ENCODE data around the gene MRC2.

MRC2 gene

DNA sequence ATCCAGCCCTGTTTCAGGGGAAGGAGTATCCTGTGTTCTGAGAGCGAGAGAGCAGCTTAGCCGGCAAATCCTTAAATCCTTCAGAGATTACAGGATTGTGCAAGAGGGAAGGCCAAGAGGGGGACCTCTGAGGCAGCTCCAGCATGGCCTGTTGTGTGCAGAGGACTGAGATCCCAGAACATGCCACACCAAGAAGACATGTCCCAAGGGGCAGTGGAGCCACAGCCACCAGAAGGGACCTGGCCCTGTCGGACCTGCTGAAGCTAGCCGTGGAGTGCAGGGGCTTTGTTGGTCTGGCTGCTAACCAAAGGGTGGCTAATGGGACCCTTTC, 1.6 kb upstream of the MRC2 start:
- TF ChIP-seq GABPA (IDR thresholded peaks at IDR 0.05; ENCODE audit: low read depth), result no peak
- TF ChIP-seq, protein P1, sequence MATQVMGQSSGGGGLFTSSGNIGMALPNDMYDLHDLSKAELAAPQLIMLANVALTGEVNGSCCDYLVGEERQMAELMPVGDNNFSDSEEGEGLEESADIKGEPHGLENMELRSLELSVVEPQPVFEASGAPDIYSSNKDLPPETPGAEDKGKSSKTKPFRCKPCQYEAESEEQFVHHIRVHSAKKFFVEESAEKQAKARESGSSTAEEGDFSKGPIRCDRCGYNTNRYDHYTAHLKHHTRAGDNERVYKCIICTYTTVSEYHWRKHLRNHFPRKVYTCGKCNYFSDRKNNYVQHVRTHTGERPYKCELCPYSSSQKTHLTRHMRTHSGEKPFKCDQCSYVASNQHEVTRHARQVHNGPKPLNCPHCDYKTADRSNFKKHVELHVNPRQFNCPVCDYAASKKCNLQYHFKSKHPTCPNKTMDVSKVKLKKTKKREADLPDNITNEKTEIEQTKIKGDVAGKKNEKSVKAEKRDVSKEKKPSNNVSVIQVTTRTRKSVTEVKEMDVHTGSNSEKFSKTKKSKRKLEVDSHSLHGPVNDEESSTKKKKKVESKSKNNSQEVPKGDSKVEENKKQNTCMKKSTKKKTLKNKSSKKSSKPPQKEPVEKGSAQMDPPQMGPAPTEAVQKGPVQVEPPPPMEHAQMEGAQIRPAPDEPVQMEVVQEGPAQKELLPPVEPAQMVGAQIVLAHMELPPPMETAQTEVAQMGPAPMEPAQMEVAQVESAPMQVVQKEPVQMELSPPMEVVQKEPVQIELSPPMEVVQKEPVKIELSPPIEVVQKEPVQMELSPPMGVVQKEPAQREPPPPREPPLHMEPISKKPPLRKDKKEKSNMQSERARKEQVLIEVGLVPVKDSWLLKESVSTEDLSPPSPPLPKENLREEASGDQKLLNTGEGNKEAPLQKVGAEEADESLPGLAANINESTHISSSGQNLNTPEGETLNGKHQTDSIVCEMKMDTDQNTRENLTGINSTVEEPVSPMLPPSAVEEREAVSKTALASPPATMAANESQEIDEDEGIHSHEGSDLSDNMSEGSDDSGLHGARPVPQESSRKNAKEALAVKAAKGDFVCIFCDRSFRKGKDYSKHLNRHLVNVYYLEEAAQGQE (IDR thresholded peaks at IDR 0.05; ENCODE audit: insufficient replicate concordance, low read depth), result no peak
- TF ChIP-seq, protein P2, sequence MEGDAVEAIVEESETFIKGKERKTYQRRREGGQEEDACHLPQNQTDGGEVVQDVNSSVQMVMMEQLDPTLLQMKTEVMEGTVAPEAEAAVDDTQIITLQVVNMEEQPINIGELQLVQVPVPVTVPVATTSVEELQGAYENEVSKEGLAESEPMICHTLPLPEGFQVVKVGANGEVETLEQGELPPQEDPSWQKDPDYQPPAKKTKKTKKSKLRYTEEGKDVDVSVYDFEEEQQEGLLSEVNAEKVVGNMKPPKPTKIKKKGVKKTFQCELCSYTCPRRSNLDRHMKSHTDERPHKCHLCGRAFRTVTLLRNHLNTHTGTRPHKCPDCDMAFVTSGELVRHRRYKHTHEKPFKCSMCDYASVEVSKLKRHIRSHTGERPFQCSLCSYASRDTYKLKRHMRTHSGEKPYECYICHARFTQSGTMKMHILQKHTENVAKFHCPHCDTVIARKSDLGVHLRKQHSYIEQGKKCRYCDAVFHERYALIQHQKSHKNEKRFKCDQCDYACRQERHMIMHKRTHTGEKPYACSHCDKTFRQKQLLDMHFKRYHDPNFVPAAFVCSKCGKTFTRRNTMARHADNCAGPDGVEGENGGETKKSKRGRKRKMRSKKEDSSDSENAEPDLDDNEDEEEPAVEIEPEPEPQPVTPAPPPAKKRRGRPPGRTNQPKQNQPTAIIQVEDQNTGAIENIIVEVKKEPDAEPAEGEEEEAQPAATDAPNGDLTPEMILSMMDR (IDR thresholded peaks at IDR 0.05; ENCODE audit: insufficient read depth, low read length), result no peak
- TF ChIP-seq POLR2AphosphoS5 (IDR thresholded peaks at IDR 0.05; ENCODE audit: low read depth), result no peak
- TF ChIP-seq SPI1 (IDR thresholded peaks at IDR 0.05; ENCODE audit: borderline replicate concordance, low read depth), result no peak
- DNase-seq (ENCODE audit: low read depth in 1 of 2, low spot score in 1 of 2), result no peak
- Histone ChIP-seq H3K4me3 (replicated peaks; ENCODE audit: insufficient read depth, low read length) (no peak overlapping the region), H3K27ac (replicated peaks) (no peak overlapping the region), H3K27me3 (ENCODE audit: insufficient read depth, poor library complexity, severe bottlenecking) (no peaks in the 10 kb centered on the region)

DNA sequence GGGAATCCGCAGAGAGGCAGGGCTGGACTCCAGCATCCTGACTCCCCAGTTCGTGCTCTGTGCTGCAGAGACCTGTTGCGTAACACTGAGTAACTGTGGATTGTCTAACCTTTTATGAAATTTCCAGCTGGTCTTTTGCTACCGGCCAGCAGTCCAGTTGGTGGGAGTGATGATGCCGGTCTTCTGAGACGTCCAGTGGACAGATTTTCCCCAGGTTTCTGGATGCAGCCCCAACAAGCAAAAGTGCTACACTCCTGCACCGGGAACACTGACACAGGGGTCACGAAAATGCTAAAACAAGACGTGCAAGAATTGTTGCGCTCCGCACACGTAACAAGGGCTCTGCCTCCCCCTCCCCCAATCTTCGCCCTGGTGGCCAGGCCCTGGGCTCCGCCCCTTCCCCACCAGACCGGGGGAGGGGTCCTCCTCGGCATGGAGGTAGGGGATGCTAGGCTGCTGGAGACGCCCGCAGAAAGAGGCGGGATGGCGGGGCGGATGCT, 701 bp upstream of the MRC2 start:
- Histone ChIP-seq H3K27me3 (ENCODE audit: insufficient read depth, poor library complexity, severe bottlenecking) (no peaks in the 10 kb centered on the region), H3K27ac (replicated peaks) (peak overlapping the region; percentile 75), H3K4me3 (replicated peaks; ENCODE audit: insufficient read depth, low read length) (peak overlapping the region; percentile 68)
- peak; percentile 53 to 74 for DNase-seq (ENCODE audit: low read depth in 1 of 2, low spot score in 1 of 2)
- TF ChIP-seq SPI1 (IDR thresholded peaks at IDR 0.05; ENCODE audit: borderline replicate concordance, low read depth) (no peak), GABPA (IDR thresholded peaks at IDR 0.05; ENCODE audit: low read depth) (no peak), POLR2AphosphoS5 (IDR thresholded peaks at IDR 0.05; ENCODE audit: low read depth) (no peak)
- TF ChIP-seq, protein P1 (IDR thresholded peaks at IDR 0.05; ENCODE audit: insufficient replicate concordance, low read depth), result no peak
- TF ChIP-seq, protein P2 (IDR thresholded peaks at IDR 0.05; ENCODE audit: insufficient read depth, low read length), result no peak

DNA sequence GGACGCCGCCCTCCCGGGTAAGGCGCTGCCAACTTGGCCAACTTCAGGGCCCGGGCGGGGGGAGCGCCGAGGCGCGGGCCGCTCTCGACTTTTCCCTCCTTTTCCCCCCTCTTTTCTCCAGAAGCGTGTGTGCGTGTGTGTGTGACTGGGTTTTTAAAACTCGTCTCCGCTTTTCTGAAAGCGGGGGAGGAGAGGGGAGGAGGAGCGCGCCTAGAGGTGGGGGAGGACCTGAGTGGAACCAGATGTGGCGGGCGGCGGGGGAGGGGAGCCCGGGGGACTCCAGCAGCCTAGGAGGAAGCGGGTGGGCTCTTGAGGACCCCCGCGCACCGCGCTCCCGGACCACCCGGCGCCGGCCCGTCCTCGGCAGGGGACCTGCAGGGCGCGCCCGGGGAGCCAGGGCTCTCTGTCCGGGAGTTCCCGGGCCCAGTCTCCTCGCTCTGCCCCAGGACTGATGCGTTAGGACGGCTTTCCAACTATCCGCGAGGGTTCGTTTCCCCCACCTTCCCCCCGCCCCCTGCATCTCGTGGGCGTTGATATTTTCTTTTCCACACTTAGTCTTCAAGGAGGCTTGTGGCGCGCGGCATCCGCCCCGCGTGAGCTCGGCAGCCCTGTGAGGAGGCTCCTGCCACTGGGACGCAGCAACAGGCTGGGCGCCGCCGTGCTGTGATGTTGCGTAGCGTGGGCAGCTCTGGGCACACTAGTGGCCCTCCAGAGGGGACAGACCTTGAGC, 599 bp downstream of the MRC2 start:
- H3K27ac ChIP-seq (replicated peaks), result peak overlapping the region; percentile 75
- peak overlapping the region; percentile 68 for H3K4me3 ChIP-seq (replicated peaks; ENCODE audit: insufficient read depth, low read length)
- DNase-seq (ENCODE audit: low read depth in 1 of 2, low spot score in 1 of 2), result peak; percentile 65 to 74
- no peak for TF ChIP-seq POLR2AphosphoS5 (IDR thresholded peaks at IDR 0.05; ENCODE audit: low read depth)
- H3K27me3 ChIP-seq (ENCODE audit: insufficient read depth, poor library complexity, severe bottlenecking), result no peaks in the 10 kb centered on the region

DNA sequence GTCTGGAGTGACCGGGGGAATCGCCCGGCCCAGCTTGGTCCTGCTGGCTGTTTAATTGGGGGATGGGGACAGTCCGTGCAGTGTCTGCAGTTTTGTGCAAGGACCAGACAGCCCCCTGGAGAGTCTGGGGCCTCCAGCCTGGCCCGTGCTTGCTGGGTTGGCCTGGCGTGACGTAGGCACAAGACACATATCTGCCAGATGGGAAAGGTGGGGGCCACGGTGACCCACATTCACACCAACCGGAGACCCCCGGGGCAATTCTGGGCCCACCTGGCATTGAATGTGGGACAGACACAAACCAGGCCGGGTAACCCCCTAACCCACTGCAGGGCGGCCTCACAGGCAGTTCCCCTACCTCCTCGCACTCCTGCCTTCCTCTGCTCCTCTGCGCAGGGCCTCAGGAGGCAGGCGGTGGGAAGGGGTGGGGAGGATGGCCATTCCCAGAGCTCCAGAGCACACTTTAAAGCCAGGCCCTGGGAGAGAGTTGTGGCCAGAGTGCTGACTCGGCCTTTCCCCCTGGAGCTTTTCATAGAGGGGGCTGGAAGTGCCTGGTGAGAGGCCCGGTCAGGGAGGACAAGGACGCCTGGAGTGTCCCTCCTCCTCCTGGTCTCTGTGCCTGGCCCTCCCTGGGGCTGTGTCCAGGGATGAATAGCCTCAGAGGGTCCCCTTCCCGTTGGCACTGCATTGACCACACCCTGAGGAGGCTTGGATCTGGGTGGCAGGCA, 1.5 kb downstream of the MRC2 start:
- DNase-seq (ENCODE audit: low read depth in 1 of 2, low spot score in 1 of 2), result no peak
- H3K27ac ChIP-seq (replicated peaks), result no peak overlapping the region
- TF ChIP-seq POLR2AphosphoS5 (IDR thresholded peaks at IDR 0.05; ENCODE audit: low read depth) (no peak), GABPA (IDR thresholded peaks at IDR 0.05; ENCODE audit: low read depth) (no peak), SPI1 (IDR thresholded peaks at IDR 0.05; ENCODE audit: borderline replicate concordance, low read depth) (no peak)
- TF ChIP-seq, protein P2 (IDR thresholded peaks at IDR 0.05; ENCODE audit: insufficient read depth, low read length), result no peak
- TF ChIP-seq, protein P1 (IDR thresholded peaks at IDR 0.05; ENCODE audit: insufficient replicate concordance, low read depth), result no peak

More for the DNA sequence above, 1.5 kb downstream of the MRC2 start:
- peak overlapping the region; percentile 68 for H3K4me3 ChIP-seq (replicated peaks; ENCODE audit: insufficient read depth, low read length)
- H3K27me3 ChIP-seq (ENCODE audit: insufficient read depth, poor library complexity, severe bottlenecking), result no peaks in the 10 kb centered on the region

Data from HL-60 (cell line).